CD4-positive, alpha-beta T cell treated with Interleukin-6 for 4 hours (primary cell): Measurements from ENCODE around the gene UBL7.
A peak's percentile ranks its signal among the peaks of the same experiment; 100 is the strongest.

Experiments used
- DNase-seq: peaks from one replicate; pipeline ENCODE4 v3.0.0-alpha.2; 2020; ENCODE audit warnings: mixed read lengths

UBL7 gene

GRCh38 chr15:74406517-74406916, 54.4 kb downstream of the UBL7 start:
- no peak for DNase-seq

DNA sequence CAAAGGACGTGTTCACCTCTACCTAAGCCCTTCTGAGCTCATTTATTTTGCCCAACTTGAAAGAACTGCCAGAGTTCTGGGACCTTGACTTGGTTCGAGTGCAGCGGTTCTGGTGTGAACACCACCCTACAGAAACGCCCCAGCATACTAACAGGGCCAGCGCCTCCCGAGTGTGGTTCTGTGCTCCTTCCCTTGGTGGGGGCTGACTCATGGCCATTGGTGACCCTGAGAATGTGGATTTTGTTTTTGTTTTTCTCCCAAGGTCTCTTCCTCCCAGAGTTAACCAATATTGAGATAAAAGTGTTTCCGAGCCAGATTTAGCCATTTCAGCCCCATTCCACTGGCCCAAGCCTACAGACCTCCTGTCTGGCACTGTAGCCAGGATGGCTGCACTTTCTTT, 55.1 kb downstream of the UBL7 start:
- DNase-seq, result no peak

DNA sequence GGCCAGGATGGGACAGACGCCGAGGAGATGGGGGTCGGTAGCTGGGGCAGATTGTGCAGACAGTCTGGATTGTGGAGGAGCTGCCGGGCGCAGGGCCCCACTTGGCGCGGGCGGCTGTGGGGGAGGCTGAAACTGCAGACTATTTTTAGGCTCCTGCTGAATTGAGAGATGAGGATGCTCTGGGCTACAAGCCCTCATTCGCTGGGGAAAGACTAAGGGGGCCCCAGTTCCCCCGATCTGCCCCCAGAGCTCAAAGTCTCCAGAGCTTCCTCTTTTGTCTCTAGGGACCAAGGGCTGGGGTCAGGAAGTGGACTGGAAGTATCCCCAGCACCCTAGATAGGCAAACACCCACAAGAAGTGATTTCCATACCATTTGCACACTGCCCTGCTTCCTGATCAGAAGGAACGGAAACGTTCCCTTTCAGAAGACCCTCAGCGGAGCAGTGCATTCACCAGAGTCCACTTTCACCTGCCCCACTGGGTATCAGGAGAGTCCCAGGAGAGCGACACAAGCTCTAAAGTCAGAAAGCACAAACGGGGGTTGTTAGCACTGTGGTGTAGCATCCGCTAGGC, 56.9 kb downstream of the UBL7 start:
- DNase-seq, result no peak

- no peak for DNase-seq
These were observed 57.4 kb downstream of the UBL7 start for GRCh38 chr15:74403588-74403919.

GRCh38 chr15:74402873-74403587, 57.9 kb downstream of the UBL7 start:
- DNase-seq, result peak; percentile 73

- DNase-seq, result no peak
These were observed 58.6 kb downstream of the UBL7 start for GRCh38 chr15:74402337-74402841.

- peak; percentile 44 for DNase-seq
These were observed 59.8 kb downstream of the UBL7 start for GRCh38 chr15:74400915-74401757.

- DNase-seq, result peak; percentile 44
These were observed 60.6 kb downstream of the UBL7 start for GRCh38 chr15:74400313-74400860.

DNA sequence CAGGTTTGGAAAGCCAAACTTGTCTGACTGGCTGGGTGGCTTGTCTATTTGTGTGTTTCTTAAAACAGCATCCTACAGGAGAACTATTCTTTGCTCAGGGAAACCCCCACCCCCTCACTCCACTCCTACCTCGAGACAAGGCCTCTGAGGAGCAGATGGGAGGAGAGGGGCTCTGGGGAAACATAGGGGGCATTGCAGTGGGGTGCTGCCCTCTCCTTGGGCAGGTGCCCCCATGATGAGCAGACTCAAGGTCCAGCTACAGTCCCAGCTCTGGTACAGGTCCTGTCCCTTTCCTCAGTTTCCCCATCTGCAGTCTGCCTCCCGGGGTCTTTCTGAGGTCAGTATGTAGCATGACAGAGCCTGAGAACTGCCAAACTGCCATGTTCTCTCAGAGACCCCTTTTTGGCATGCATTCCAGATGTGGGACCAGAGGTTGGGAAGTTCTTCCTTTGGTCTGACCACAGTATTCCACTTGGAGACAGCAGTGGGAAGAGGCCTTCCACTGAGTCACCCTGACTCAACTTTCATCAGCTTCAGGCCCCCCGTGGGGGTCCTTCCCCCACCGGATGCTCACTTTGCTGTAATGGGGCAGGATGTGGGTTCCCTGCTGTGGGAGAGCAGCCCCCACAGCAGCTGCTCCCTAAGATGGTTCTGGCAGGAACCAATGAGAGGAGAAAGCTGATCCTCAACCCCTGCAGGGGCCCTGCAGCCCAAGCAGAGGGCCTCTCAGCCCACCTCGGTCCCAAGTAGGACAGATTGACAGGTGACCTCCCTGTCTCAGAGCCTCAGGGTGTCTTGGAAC, 61.2 kb downstream of the UBL7 start:
- DNase-seq, result peak; percentile 56

DNA sequence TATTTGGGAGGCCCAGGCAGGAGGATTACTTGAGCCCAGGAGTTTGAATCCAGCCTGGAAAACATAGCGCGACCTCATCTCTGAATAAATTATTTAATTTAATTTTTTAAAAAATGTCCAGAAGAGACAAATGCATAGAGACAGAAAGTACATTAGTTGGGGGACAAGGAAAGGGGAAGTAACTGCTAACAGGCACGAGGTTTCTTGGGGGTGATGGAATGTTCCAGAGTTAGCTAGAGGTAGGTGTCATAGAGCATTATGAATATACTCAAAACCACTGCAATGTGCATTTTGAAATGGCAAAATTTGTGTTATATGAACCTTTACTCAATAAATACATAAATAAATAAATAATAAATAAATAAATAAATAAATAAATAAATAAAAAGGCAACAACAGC, 61.9 kb downstream of the UBL7 start:
- no peak for DNase-seq

GRCh38 chr15:74398183-74398582, 62.8 kb downstream of the UBL7 start:
- no peak for DNase-seq

- DNase-seq, result no peak
These were observed 63.5 kb downstream of the UBL7 start for GRCh38 chr15:74397239-74398068.

DNA sequence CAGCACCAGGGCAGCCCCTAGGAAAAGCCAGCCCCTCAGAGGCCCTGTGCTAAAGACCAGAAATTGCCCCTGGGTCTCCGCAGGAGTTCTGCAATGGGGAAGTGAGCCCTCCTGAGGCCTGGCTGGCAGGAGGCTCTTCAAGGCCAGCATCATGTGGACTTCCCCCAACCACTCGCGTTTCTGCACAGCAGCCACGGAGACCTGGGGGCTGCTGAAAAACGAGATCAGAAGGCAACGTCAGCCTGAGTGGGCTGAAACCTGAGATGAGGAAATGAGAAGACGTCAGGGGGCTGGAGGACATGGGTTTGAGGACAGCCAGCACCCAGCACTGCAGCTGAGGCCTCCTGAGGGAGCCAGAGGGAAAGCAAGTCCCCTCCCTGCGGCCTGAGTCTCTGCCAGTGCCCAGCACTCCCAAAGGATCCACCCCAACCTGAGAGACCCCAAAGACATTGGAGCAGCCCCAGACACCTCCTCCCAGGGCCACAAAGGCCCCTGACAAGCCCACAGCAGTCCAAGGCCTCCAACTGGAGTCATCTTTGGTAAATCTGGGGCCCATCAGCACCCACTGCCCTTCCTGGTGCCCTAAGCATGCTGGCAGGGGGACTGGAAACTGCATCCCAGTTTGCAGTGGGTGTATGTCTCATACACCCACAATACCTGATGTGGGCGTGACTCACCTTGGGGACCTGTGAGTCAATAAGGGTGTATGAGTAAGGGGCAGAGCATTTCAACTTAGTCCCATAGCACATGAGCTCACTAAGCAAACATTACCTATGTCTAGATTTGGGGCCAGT, 64.3 kb downstream of the UBL7 start:
- peak; percentile 49 for DNase-seq

DNA sequence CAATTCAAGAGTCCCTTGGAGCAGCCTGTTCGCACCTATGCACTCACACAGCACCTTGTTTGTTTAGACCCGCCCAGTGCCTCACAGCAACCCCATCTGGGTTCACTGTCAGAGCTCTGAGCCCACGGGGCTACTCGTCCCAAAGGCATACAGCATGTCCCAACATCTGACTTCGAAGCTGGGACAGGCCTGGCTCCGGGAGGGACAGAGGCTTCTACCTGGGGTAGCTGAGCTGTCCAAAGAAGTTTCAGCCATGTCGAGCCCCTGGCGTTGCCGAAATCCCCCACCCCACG, 64.9 kb downstream of the UBL7 start:
- DNase-seq, result no peak
